CD4-positive, alpha-beta T cell treated with Interleukin-4 for 4 hours (primary cell): Measurements from ENCODE around the gene BOLL.
"Not testable (repeated sequence)": the region's sequence is repeated elsewhere in the genome, so short reads cannot be mapped to it uniquely, and the experiment has no call there.

Experiments
- DNase-seq: peaks from one replicate; pipeline ENCODE4 v3.0.0-alpha.2; 2020

Gene BOLL

GRCh38 chr2:197784956-197785941 lies at the start of gene BOLL:
Gene BOLL, minus strand, starts transcription at chr2:197785319. Its CDS starts 3,469 bp downstream, at chr2:197781850.
- DNase-seq: no peak

GRCh38 chr2:197834771-197835170 lies 49.7 kb upstream of the BOLL start:
- not testable (repeated sequence) for DNase-seq

GRCh38 chr2:197828464-197829135 lies 43.5 kb upstream of the BOLL start:
- no peak for DNase-seq

- no peak for DNase-seq
Measured at GRCh38 chr2:197827618-197828017, 42.5 kb upstream of the BOLL start.

GRCh38 chr2:197822333-197822732 lies 37.2 kb upstream of the BOLL start:
- DNase-seq: no peak

GRCh38 chr2:197821550-197822289 lies 36.6 kb upstream of the BOLL start:
- DNase-seq: no peak

- no peak for DNase-seq
Measured at GRCh38 chr2:197814526-197814925, 29.4 kb upstream of the BOLL start.

GRCh38 chr2:197813093-197813787 lies 28.1 kb upstream of the BOLL start:
- DNase-seq: peak; percentile 31

- no peak for DNase-seq
Measured at GRCh38 chr2:197810491-197810890, 25.4 kb upstream of the BOLL start.

- DNase-seq: no peak
Measured at GRCh38 chr2:197810016-197810415, 24.9 kb upstream of the BOLL start.

- DNase-seq: peak; percentile 24
Measured at GRCh38 chr2:197809064-197809463, 23.9 kb upstream of the BOLL start.

GRCh38 chr2:197805715-197806633 lies 20.9 kb upstream of the BOLL start:
- no peak for DNase-seq

GRCh38 chr2:197804758-197805714 lies 19.9 kb upstream of the BOLL start:
- peak; percentile 8 for DNase-seq

- peak; percentile 93 for DNase-seq
Measured at GRCh38 chr2:197804049-197804757, 19.1 kb upstream of the BOLL start, which contains the start of gene PLCL1. Gene PLCL1, plus strand, starts transcription at chr2:197804593.

- peak; percentile 58 for DNase-seq
Measured at GRCh38 chr2:197803033-197803444, 17.9 kb upstream of the BOLL start.

- no peak for DNase-seq
Measured at GRCh38 chr2:197801033-197801432, 15.9 kb upstream of the BOLL start.

- DNase-seq: no peak
Measured at GRCh38 chr2:197800091-197800490, 15.0 kb upstream of the BOLL start.

GRCh38 chr2:197799068-197799467 lies 13.9 kb upstream of the BOLL start:
- no peak for DNase-seq

GRCh38 chr2:197798187-197798586 lies 13.1 kb upstream of the BOLL start:
- DNase-seq: no peak
